ENCODE data around the gene CEP152.

Gene CEP152

DNA sequence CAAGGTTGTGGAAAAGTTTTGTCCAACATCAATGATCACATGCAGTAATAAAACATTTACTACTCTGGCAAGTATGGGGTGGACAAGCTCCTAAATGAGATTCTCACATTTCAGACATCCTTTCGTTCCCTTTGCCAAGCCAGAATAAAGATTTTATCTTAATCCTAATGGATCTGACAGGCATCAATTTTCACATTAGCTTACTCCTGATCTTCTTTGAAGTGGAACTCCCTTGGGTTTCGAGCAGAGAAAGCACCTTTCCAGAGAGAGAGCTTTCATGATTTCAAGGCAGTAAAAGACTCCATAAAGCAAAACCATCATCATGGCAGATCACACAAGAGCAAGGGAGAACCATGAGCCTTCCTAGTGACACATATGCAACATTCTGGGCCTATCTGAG, 39.8 kb upstream of the CEP152 start:
- TF ChIP-seq, protein P1, sequence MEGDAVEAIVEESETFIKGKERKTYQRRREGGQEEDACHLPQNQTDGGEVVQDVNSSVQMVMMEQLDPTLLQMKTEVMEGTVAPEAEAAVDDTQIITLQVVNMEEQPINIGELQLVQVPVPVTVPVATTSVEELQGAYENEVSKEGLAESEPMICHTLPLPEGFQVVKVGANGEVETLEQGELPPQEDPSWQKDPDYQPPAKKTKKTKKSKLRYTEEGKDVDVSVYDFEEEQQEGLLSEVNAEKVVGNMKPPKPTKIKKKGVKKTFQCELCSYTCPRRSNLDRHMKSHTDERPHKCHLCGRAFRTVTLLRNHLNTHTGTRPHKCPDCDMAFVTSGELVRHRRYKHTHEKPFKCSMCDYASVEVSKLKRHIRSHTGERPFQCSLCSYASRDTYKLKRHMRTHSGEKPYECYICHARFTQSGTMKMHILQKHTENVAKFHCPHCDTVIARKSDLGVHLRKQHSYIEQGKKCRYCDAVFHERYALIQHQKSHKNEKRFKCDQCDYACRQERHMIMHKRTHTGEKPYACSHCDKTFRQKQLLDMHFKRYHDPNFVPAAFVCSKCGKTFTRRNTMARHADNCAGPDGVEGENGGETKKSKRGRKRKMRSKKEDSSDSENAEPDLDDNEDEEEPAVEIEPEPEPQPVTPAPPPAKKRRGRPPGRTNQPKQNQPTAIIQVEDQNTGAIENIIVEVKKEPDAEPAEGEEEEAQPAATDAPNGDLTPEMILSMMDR (IDR thresholded peaks at IDR 0.05; ENCODE audit: low read depth, low read length) = no peak

DNA sequence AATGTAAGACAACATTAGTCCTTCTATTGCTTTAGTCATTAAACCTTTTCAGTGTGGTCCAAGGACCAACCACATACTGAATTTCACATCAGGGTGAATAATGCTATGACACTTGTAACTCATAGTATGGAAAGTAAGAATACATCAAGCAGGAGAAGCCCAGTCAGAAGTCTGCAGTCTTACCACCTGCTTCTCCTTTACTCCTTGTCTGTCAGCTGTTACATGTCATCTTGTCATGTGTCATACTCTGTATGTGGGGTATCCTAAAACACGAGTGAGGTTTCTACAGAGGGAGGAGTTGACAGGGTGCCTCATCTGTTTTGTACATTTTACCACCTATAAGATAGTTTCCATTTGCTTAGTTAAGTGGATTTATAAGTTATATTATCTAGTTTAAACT, 34.3 kb upstream of the CEP152 start:
- TF ChIP-seq, protein P1 (IDR thresholded peaks at IDR 0.05; ENCODE audit: low read depth, low read length) = no peak

More for the DNA sequence above, 39.8 kb upstream of the CEP152 start:
- DNase-seq (ENCODE audit: extremely low read depth, low read depth) = no peak

DNA sequence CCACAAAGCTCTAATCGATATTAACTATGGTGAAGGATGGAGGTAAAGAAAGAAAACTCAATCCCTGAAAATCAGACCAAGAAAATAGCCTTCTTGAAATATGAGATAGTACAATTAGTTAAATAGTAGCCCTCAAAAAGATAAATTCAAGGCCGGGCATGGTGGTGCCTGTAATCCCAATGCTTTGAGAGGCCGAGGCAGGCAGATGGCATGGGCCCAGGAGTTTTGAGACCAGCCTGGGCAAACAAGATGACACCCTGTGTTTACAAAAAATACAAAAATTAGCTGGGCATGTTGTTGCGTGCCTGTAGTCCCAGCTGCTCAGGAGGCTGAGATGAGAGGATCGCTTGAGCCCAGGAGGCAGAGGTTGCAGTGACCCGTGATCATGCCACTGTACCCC, 31.6 kb upstream of the CEP152 start:
- TF ChIP-seq, protein P1 (IDR thresholded peaks at IDR 0.05; ENCODE audit: low read depth, low read length) = no peak
- no peak for DNase-seq (ENCODE audit: extremely low read depth, low read depth)

More for the DNA sequence above, 34.3 kb upstream of the CEP152 start:
- no peak for DNase-seq (ENCODE audit: extremely low read depth, low read depth)

DNA sequence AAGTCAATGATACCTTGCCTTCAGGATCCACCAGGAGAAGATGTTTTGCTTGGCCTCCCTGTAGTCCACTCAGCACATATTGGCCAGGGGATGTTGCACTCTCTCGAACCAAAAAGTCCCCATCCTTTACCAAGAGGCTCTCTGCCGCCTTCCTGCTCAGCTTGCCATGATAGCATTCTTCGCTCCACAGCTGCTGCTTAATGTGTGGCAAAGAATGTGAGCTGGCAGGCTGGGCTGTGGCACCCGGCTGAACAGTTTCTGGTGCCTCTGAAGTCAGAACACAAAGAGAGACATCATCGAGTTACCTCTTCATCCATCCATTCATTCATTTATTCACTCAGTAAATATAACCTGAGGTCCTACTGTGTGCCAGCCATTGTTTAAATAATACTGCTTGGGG, 23.9 kb upstream of the CEP152 start:
- DNase-seq (ENCODE audit: extremely low read depth, low read depth) = no peak

DNA sequence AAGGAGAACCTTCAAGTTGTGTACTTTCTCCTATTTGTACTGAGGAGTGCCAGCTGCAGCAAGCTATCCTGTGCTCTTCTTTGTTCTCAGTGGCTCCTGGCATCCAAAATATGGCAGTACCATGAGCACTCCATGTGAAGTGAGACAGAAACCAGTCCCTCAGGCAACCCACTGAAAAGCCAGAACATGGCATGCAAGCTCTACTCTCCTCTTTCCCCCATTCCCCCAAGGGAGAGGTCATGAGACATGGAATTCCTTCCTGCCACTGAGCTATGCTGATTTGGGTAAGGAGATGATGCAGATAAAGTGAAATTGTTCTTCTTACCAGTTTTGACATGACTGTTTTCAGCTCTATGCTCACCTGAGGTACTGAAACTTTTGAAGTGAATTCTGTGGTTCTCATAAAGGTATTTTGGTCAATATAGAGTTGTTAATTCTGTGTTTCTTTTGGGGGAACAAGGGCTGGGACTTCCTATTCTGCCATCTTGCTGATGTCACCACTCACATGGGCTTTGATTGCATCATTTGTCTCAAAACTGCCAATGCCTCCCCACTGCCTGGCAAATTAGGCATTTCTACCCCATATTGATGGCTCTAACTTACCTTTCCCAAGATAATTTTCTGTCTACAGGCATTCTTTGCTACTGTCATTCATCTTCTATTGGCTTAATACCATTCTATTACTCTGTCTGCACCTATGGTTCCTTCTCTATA, 22.8 kb upstream of the CEP152 start:
- TF ChIP-seq, protein P1 (IDR thresholded peaks at IDR 0.05; ENCODE audit: low read depth, low read length) = no peak
- DNase-seq (ENCODE audit: extremely low read depth, low read depth) = no peak

More for the DNA sequence above, 23.9 kb upstream of the CEP152 start:
- TF ChIP-seq, protein P1 (IDR thresholded peaks at IDR 0.05; ENCODE audit: low read depth, low read length) = no peak

DNA sequence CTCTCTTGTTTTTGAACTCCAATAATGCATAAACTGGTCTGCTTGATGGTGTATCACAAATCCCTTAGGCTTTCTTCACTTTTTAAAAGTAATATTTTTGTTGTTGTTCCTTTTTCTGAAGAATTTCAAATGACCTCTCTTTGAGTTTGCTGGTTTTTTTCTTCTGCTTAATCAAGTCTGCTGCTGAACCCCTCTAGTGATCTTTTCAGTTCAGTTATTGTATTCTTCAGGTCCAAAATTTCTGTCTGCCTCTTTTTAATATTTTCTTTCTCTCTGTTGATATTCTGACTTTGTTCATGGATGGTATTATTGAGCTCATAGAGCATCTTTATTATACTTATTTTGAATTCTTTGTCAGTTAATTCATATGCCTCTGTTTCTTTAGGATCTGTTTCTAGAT, 21.8 kb upstream of the CEP152 start:
- TF ChIP-seq, protein P1 (IDR thresholded peaks at IDR 0.05; ENCODE audit: low read depth, low read length) = no peak
- no peak for DNase-seq (ENCODE audit: extremely low read depth, low read depth)

DNA sequence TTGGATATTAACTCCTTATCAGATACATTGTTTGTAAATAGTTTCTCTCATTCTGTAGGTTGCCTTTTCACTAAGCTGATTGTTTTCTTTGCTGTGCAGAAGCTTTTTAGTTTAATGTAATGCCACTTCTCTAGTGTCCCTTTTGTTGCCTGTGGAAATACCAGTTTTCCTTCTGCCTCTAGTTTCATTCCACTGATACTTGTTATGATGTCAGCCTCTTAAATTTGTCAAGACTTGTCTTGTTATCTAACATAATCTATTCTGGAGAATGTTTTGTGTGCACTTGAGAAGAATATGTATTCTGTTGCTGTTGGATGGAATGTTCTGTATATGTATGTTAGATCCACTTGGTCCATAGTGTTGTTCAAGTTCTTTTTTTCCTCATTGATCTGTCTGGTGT, 18.0 kb upstream of the CEP152 start:
- DNase-seq (ENCODE audit: extremely low read depth, low read depth) = no peak
- TF ChIP-seq, protein P1 (IDR thresholded peaks at IDR 0.05; ENCODE audit: low read depth, low read length) = no peak
